CD8-positive, alpha-beta memory T cell (primary cell): ENCODE data around the gene TPP2. TPM values are rescaled to one million over a fixed set of nuclear protein-coding genes. Genes with fewer than 3 reads are reported as not detected.
A peak's percentile ranks its signal among the peaks of the same experiment; 100 is the strongest.

Experiments
- CTCF ChIA-PET: fragments of 350-600 bp; sonication (Branson Sonifier 250); formaldehyde crosslinking; loops from one replicate; lab custom pipeline; 2021; ENCODE audit warnings: antibody characterized with exemption; lab: Charles Lee
- POLR2A ChIA-PET: fragments of 350-600 bp; sonication (Branson Sonifier 250); formaldehyde crosslinking; loops from one replicate; lab custom pipeline; 2021; ENCODE audit warnings: antibody characterized with exemption; lab: Charles Lee
- DNase-seq, 5 donors: peaks; one replicate each; pipeline versions ENCODE4 v3.0.0 to v3.0.0-alpha.2; 2020 to 2022; ENCODE audit warnings: mixed read lengths in 1 of 5
- H3K27ac ChIP-seq: one replicate; pipeline ENCODE4 v1.7.0; 2013; ENCODE audit warnings: low read depth, mild to moderate bottlenecking, low read length, moderate library complexity
- H3K27me3 ChIP-seq: 2 replicates; pipeline ENCODE4 v1.7.0; 2013; ENCODE audit warnings: low read length, mild to moderate bottlenecking; ENCODE audit not compliant: insufficient read depth, poor library complexity, severe bottlenecking
- H3K36me3 ChIP-seq: 2 replicates; pipeline ENCODE4 v1.7.0; 2013; ENCODE audit warnings: mild to moderate bottlenecking, low read length, moderate library complexity; ENCODE audit not compliant: insufficient read depth
- H3K4me1 ChIP-seq: 2 replicates; pipeline ENCODE4 v1.7.0; 2013; ENCODE audit warnings: mild to moderate bottlenecking, low read length, moderate library complexity; ENCODE audit not compliant: insufficient read depth
- H3K4me3 ChIP-seq: 2 replicates; pipeline ENCODE4 v1.7.0; 2013; ENCODE audit warnings: mild to moderate bottlenecking, low read length
- H3K9me3 ChIP-seq: 2 replicates; pipeline ENCODE4 v1.7.0; 2013; ENCODE audit warnings: mild to moderate bottlenecking, low read length
- H3K27ac Mint-ChIP-seq, 8 donors: one replicate each; pipeline ENCODE4 v1.8.0; 2020 to 2021; ENCODE audit warnings: mixed read lengths in 8 of 8, mild to moderate bottlenecking in 6 of 8, inconsistent platforms in 3 of 8, moderate library complexity in 3 of 8
- H3K27me3 Mint-ChIP-seq, 2 donors: one replicate each; pipeline ENCODE4 v1.8.0; 2020 to 2021; ENCODE audit warnings: mixed read lengths in 2 of 2, mild to moderate bottlenecking in 1 of 2, moderate library complexity in 1 of 2
- H3K36me3 Mint-ChIP-seq, 3 donors: one replicate each; pipeline ENCODE4 v1.8.0; 2020 to 2021; ENCODE audit warnings: mixed read lengths in 3 of 3, inconsistent platforms in 1 of 3, mild to moderate bottlenecking in 1 of 3
- H3K4me1 Mint-ChIP-seq, 3 donors: one replicate each; pipeline ENCODE4 v1.8.0; 2020 to 2021; ENCODE audit warnings: mixed read lengths in 3 of 3, inconsistent platforms in 1 of 3, mild to moderate bottlenecking in 1 of 3
- H3K4me3 Mint-ChIP-seq, 7 donors: one replicate each; pipeline ENCODE4 v1.8.0; 2020 to 2021; ENCODE audit warnings: mixed read lengths in 7 of 7, mild to moderate bottlenecking in 6 of 7, moderate library complexity in 4 of 7, inconsistent platforms in 2 of 7
- H3K9me3 Mint-ChIP-seq, 5 donors: one replicate each; pipeline ENCODE4 v1.8.0; 2020 to 2022; ENCODE audit warnings: mixed read lengths in 5 of 5, mild to moderate bottlenecking in 3 of 5, moderate library complexity in 2 of 5, inconsistent platforms in 1 of 5
- polyA plus RNA-seq: library from polyadenylated mRNA; unstranded; fragments of 300-500 nt; fragmentation: Illumina TruSeq; gene quantifications from one replicate; pipeline ENCODE4 v1.2.3, GENCODE V29; 2021
- total RNA-seq, 2 experiments: library from RNA; stranded (reverse); gene quantifications; one replicate each; pipeline ENCODE4 v1.2.3, GENCODE V29; 2021

TPP2 gene
- total and polyA plus RNA-seq, 3 experiments from 2014 or later, result 63.5 to 77.7 (median 74.0) TPM

- no peaks in the 10 kb centered on the region for H3K9me3 ChIP-seq
- CTCF ChIA-PET, result no interaction called here
These were observed 33.5 kb upstream of the TPP2 start for GRCh38 chr13:102563267-102563666.

GRCh38 chr13:102564564-102564963 is 32.2 kb upstream of the TPP2 start:
- no peak overlapping the region for H3K27ac ChIP-seq
- H3K9me3 Mint-ChIP-seq, result peaks cover 0 to 7% (median 0%) of the 10 kb centered on the region in 5 donors
- CTCF ChIA-PET, result interaction anchor here (1.7 kb wide), 1 partner anchor 16 kb away, joined by 5 read pairs; no protein-coding TSS in a partner anchor

More at GRCh38 chr13:102563267-102563666, 33.5 kb upstream of the TPP2 start:
- Histone ChIP-seq H3K4me1 (no peaks in the 10 kb centered on the region), H3K36me3 (no peaks in the 10 kb centered on the region), H3K4me3 (no peak overlapping the region), H3K27me3 (peaks cover 5% of the 10 kb centered on the region), H3K27ac (no peak overlapping the region)
- peaks cover 16 to 32% of the 10 kb centered on the region in 2 donors for H3K27me3 Mint-ChIP-seq
- H3K36me3 Mint-ChIP-seq, result no peaks in the 10 kb centered on the region
- no peak for DNase-seq
- no peaks in the 10 kb centered on the region for H3K4me1 Mint-ChIP-seq
- peaks cover 0 to 7% (median 0%) of the 10 kb centered on the region in 5 donors for H3K9me3 Mint-ChIP-seq
- H3K27ac Mint-ChIP-seq, result no peak overlapping the region
- POLR2A ChIA-PET, result no interaction called here
- no peak overlapping the region for H3K4me3 Mint-ChIP-seq

GRCh38 chr13:102566513-102566912 is 30.3 kb upstream of the TPP2 start:
- Histone ChIP-seq H3K36me3 (no peaks in the 10 kb centered on the region), H3K4me1 (no peaks in the 10 kb centered on the region), H3K27me3 (peaks cover 5% of the 10 kb centered on the region), H3K27ac (no peak overlapping the region), H3K9me3 (no peaks in the 10 kb centered on the region), H3K4me3 (no peak overlapping the region)
- no peak for DNase-seq
- H3K27ac Mint-ChIP-seq, result peak overlapping the region in 1 of 8 donors; percentile 16
- CTCF ChIA-PET, result interaction anchor here (1.0 to 1.7 kb wide), 2 partner anchors 10 to 14 kb away, joined by 3 to 5 read pairs; no protein-coding TSS in a partner anchor
- no peaks in the 10 kb centered on the region for H3K4me1 Mint-ChIP-seq
- POLR2A ChIA-PET, result no interaction called here
- H3K4me3 Mint-ChIP-seq, result no peak overlapping the region
- peaks cover 15 to 32% of the 10 kb centered on the region in 2 donors for H3K27me3 Mint-ChIP-seq
- no peaks in the 10 kb centered on the region for H3K36me3 Mint-ChIP-seq
- H3K9me3 Mint-ChIP-seq, result peaks cover 0 to 7% (median 0%) of the 10 kb centered on the region in 5 donors

More at GRCh38 chr13:102564564-102564963, 32.2 kb upstream of the TPP2 start:
- Mint-ChIP-seq H3K27ac (no peak overlapping the region), H3K36me3 (no peaks in the 10 kb centered on the region), H3K27me3 (peaks cover 16 to 32% of the 10 kb centered on the region in 2 donors), H3K4me3 (no peak overlapping the region), H3K4me1 (no peaks in the 10 kb centered on the region)
- POLR2A ChIA-PET, result interaction anchor here (0.5 kb wide), 1 partner anchor 517 kb away, joined by 4 read pairs; no protein-coding TSS in a partner anchor
- no peaks in the 10 kb centered on the region for H3K4me1 ChIP-seq
- DNase-seq, result no peak
- no peaks in the 10 kb centered on the region for H3K9me3 ChIP-seq
- H3K36me3 ChIP-seq, result no peaks in the 10 kb centered on the region
- peaks cover 5% of the 10 kb centered on the region for H3K27me3 ChIP-seq
- H3K4me3 ChIP-seq, result no peak overlapping the region

GRCh38 chr13:102567857-102568256 is 28.9 kb upstream of the TPP2 start:
- H3K27ac ChIP-seq, result no peak overlapping the region
- no peaks in the 10 kb centered on the region for H3K36me3 Mint-ChIP-seq
- H3K9me3 Mint-ChIP-seq, result peaks cover 0 to 1% (median 0%) of the 10 kb centered on the region in 5 donors
- no peak overlapping the region for H3K4me3 Mint-ChIP-seq
- CTCF ChIA-PET, result no interaction called here
- no peak overlapping the region for H3K4me3 ChIP-seq
- no peaks in the 10 kb centered on the region for H3K9me3 ChIP-seq
- H3K27ac Mint-ChIP-seq, result no peak overlapping the region
- peaks cover 15 to 32% of the 10 kb centered on the region in 2 donors for H3K27me3 Mint-ChIP-seq
- POLR2A ChIA-PET, result no interaction called here
- no peaks in the 10 kb centered on the region for H3K4me1 Mint-ChIP-seq
- peaks cover 5% of the 10 kb centered on the region for H3K27me3 ChIP-seq
- no peaks in the 10 kb centered on the region for H3K4me1 ChIP-seq
- no peak for DNase-seq
- no peaks in the 10 kb centered on the region for H3K36me3 ChIP-seq

- H3K4me1 Mint-ChIP-seq, result no peaks in the 10 kb centered on the region
- Histone ChIP-seq H3K4me3 (no peak overlapping the region), H3K36me3 (no peaks in the 10 kb centered on the region), H3K27me3 (peaks cover 5% of the 10 kb centered on the region), H3K4me1 (no peaks in the 10 kb centered on the region), H3K27ac (no peak overlapping the region), H3K9me3 (no peaks in the 10 kb centered on the region)
- no peak overlapping the region for H3K4me3 Mint-ChIP-seq
- H3K27me3 Mint-ChIP-seq, result peaks cover 15 to 31% of the 10 kb centered on the region in 2 donors
- H3K36me3 Mint-ChIP-seq, result no peaks in the 10 kb centered on the region
- no peak for DNase-seq
- POLR2A ChIA-PET, result no interaction called here
- peaks cover 0 to 1% (median 0%) of the 10 kb centered on the region in 5 donors for H3K9me3 Mint-ChIP-seq
- H3K27ac Mint-ChIP-seq, result no peak overlapping the region
- CTCF ChIA-PET, result interaction anchor here (1.4 kb wide), 1 partner anchor 22 kb away, joined by 4 read pairs; no protein-coding TSS in a partner anchor
These were observed 27.3 kb upstream of the TPP2 start for GRCh38 chr13:102569488-102569887.

GRCh38 chr13:102571075-102571474 is 25.7 kb upstream of the TPP2 start:
- Mint-ChIP-seq H3K4me3 (no peak overlapping the region), H3K27me3 (peaks cover 12 to 15% of the 10 kb centered on the region in 2 donors), H3K27ac (no peak overlapping the region), H3K4me1 (no peaks in the 10 kb centered on the region), H3K36me3 (no peaks in the 10 kb centered on the region), H3K9me3 (no peaks in the 10 kb centered on the region)
- Histone ChIP-seq H3K27me3 (no peaks in the 10 kb centered on the region), H3K4me3 (no peak overlapping the region), H3K27ac (no peak overlapping the region), H3K36me3 (no peaks in the 10 kb centered on the region), H3K9me3 (no peaks in the 10 kb centered on the region), H3K4me1 (no peaks in the 10 kb centered on the region)
- DNase-seq, result no peak
- ChIA-PET POLR2A (no interaction called here), CTCF (interaction anchor here (1.1 kb wide), 1 partner anchor 8 kb away, joined by 3 read pairs; no protein-coding TSS in a partner anchor)

- Histone ChIP-seq H3K27ac (no peak overlapping the region), H3K27me3 (no peaks in the 10 kb centered on the region), H3K4me1 (no peaks in the 10 kb centered on the region), H3K4me3 (no peak overlapping the region), H3K9me3 (no peaks in the 10 kb centered on the region), H3K36me3 (no peaks in the 10 kb centered on the region)
- peaks cover 6 to 9% of the 10 kb centered on the region in 2 donors for H3K27me3 Mint-ChIP-seq
- no peak overlapping the region for H3K27ac Mint-ChIP-seq
- H3K36me3 Mint-ChIP-seq, result no peaks in the 10 kb centered on the region
- CTCF ChIA-PET, result interaction anchor here (0.7 to 1.3 kb wide), 2 partner anchors 18 to 228 kb away, joined by 3 read pairs; no protein-coding TSS in a partner anchor
- DNase-seq, result no peak
- H3K4me3 Mint-ChIP-seq, result no peak overlapping the region
- no peaks in the 10 kb centered on the region for H3K9me3 Mint-ChIP-seq
- H3K4me1 Mint-ChIP-seq, result no peaks in the 10 kb centered on the region
- POLR2A ChIA-PET, result no interaction called here
These were observed 24.5 kb upstream of the TPP2 start for GRCh38 chr13:102572323-102572722.

GRCh38 chr13:102580552-102581169 is 16.1 kb upstream of the TPP2 start:
- Histone ChIP-seq H3K27ac (no peak overlapping the region), H3K9me3 (no peaks in the 10 kb centered on the region), H3K27me3 (no peaks in the 10 kb centered on the region), H3K4me1 (peaks cover 8% of the 10 kb centered on the region), H3K36me3 (no peaks in the 10 kb centered on the region), H3K4me3 (no peak overlapping the region)
- ChIA-PET POLR2A (interaction anchor here (1.0 to 1.7 kb wide), 2 partner anchors 12 to 16 kb away, joined by 4 to 10 read pairs; partner anchors contain the start of gene TPP2), CTCF (interaction anchor here (0.7 to 7.8 kb wide), 15 partner anchors 8 to 285 kb away, joined by 3 to 72 read pairs (median 4); partner anchors contain the start of genes ERCC5 and TPP2)
- Mint-ChIP-seq H3K27me3 (peaks cover 13 to 19% of the 10 kb centered on the region in 2 donors), H3K4me1 (peaks cover 13 to 17% (median 16%) of the 10 kb centered on the region in 3 donors), H3K36me3 (peaks cover 0 to 4% (median 0%) of the 10 kb centered on the region in 3 donors), H3K27ac (peak overlapping the region in 1 of 8 donors; percentile 32), H3K9me3 (no peaks in the 10 kb centered on the region), H3K4me3 (no peak overlapping the region)
- peak in 2 of 5 donors; percentile 44 to 54 for DNase-seq
